K562 (cell line): ENCODE measurements around the gene SMC3. TPM values are rescaled to one million over a fixed set of nuclear protein-coding genes. Genes with fewer than 3 reads are reported as not detected.
A peak's percentile ranks its signal among the peaks of the same experiment; 100 is the strongest.

ENCODE experiments used
- ATAC-seq: fragments of 200-7000 bp; cut with Tn5 transposase; 3 replicates; pipeline ENCODE4 v1.9.1; 2020; ENCODE audit warnings: moderate library complexity
- BruUV-seq: library from RNA; stranded (reverse); fragments of 400-500 nt; replicated peaks from 2 replicates; lab custom pipeline; 2021; lab: Mats Ljungman, UMichigan
- CTCF ChIA-PET: fragments of 300-600 bp; formaldehyde crosslinking; extraction: SDS; loops from one replicate; lab custom pipeline; 2021; ENCODE audit warnings: low intra/inter-chr PET ratio; lab: Yijun Ruan, JAX
- POLR2A ChIA-PET: fragments of 300-600, 350-650 bp; sonication (Branson Sonifier 250); formaldehyde crosslinking; extraction: SDS; loops from one replicate; lab custom pipeline; 2021; ENCODE audit warnings: antibody characterized with exemption, inconsistent platforms; lab: Yijun Ruan, JAX
- DNase-seq, 4 experiments: peaks; one replicate each; pipeline versions ENCODE4 v3.0.0 to v3.0.0-alpha.2; 2011 to 2018; ENCODE audit warnings: low spot score in 3 of 4, mixed read lengths in 3 of 4; ENCODE audit errors: extremely low read depth in 1 of 4
- FAIRE-seq: peaks from 2 replicates; lab custom pipeline; 2011; peaks lifted over from hg19 to GRCh38; lab: Jason Lieb, UNC
- H2AFZ ChIP-seq: 2 replicates; pipeline ENCODE4 v1.6.0; 2011; ENCODE audit warnings: low read depth, low read length, control low read depth, inconsistent platforms
- H3K27ac ChIP-seq: fragments of 200-600 bp; 3 replicates; pipeline ENCODE4 v1.8.0; 2011; ENCODE audit warnings: low read depth, mild to moderate bottlenecking, control low read depth, inconsistent platforms, low read length, moderate library complexity, mixed read lengths; ENCODE audit errors: extremely low read depth
- H3K27me3 ChIP-seq, 2 experiments: fragments of 300-600 bp in 1 of 2; 2 replicates in 1 of 2; 3 replicates in 1 of 2; pipeline versions ENCODE4 v1.6.0 to v1.8.0; 2011; ENCODE audit warnings: inconsistent platforms in 2 of 2, low read length in 2 of 2, mild to moderate bottlenecking in 1 of 2, mixed read lengths in 1 of 2, moderate library complexity in 1 of 2; ENCODE audit not compliant: control insufficient read depth in 2 of 2, insufficient read depth in 2 of 2
- H3K36me3 ChIP-seq: fragments of 300-600 bp; 3 replicates; pipeline ENCODE4 v1.8.0; 2011; ENCODE audit warnings: mild to moderate bottlenecking, low read length, inconsistent platforms; ENCODE audit not compliant: control insufficient read depth, insufficient read depth
- H3K4me1 ChIP-seq, 2 experiments: fragments of 200-600 bp in 1 of 2; replicated peaks in 1 of 2; 2 replicates in 1 of 2; 3 replicates in 1 of 2; pipeline versions ENCODE4 v1.5.1 to v1.8.0; 2011; ENCODE audit warnings: inconsistent platforms in 2 of 2, low read length in 2 of 2, mild to moderate bottlenecking in 1 of 2, mixed read lengths in 1 of 2, moderate library complexity in 1 of 2; ENCODE audit not compliant: control insufficient read depth in 2 of 2, insufficient read depth in 2 of 2
- H3K4me2 ChIP-seq: 2 replicates; pipeline ENCODE4 v1.6.1; 2011; ENCODE audit warnings: low read length, control low read depth, inconsistent platforms, mixed read lengths; ENCODE audit not compliant: insufficient read depth
- H3K4me3 ChIP-seq: fragments of 200-600 bp; sonication (generic), shearing (Covaris generic); 2 replicates; pipeline ENCODE4 v1.5.1; 2016; ENCODE audit warnings: control low read depth, inconsistent platforms
- H3K79me2 ChIP-seq: fragments of 200-600 bp; 3 replicates; pipeline ENCODE4 v1.8.0; 2011; ENCODE audit warnings: low read length, inconsistent platforms; ENCODE audit not compliant: control insufficient read depth, insufficient read depth
- H3K9ac ChIP-seq, 2 experiments: 2 replicates each; pipeline versions ENCODE4 v1.6.0 to v1.6.1; 2011; ENCODE audit warnings: low read depth in 2 of 2, low read length in 2 of 2, control low read depth in 1 of 2, inconsistent platforms in 1 of 2, mild to moderate bottlenecking in 1 of 2, mixed read lengths in 1 of 2; ENCODE audit not compliant: insufficient read depth in 1 of 2
- H3K9me1 ChIP-seq: one replicate; pipeline ENCODE4 v1.6.0; 2011; ENCODE audit warnings: inconsistent platforms, mild to moderate bottlenecking, low read length, moderate library complexity; ENCODE audit not compliant: control insufficient read depth, insufficient read depth
- H3K9me3 ChIP-seq: replicated peaks from 2 replicates; pipeline ENCODE4 v1.5.1; 2011; ENCODE audit warnings: low read depth, low read length, inconsistent platforms; ENCODE audit not compliant: control insufficient read depth, insufficient read depth
- H4K20me1 ChIP-seq: replicated peaks from 2 replicates; pipeline ENCODE4 v1.6.1; 2011; ENCODE audit warnings: low read length, inconsistent platforms, mixed read lengths; ENCODE audit not compliant: control insufficient read depth, insufficient read depth
- FOXA3 ChIP-seq, 2 experiments: fragments of 450-650 bp in 1 of 2; sonication (generic) in 1 of 2; formaldehyde crosslinking; IDR thresholded peaks in 1 of 2; conservative IDR thresholded peaks in 1 of 2; 2 replicates each; pipeline versions ENCODE4 v1.4.0 to v1.8.0; 2020 to 2022; ENCODE audit warnings: mild to moderate bottlenecking in 2 of 2, missing genetic modification reagents in 1 of 2
- PHF8 ChIP-seq: fragments of 200-600 bp; sonication (generic); IDR thresholded peaks from 2 replicates; pipeline ENCODE4 v1.6.1; 2012; ENCODE audit warnings: mixed run types, mild to moderate bottlenecking, inconsistent platforms, low read length, moderate library complexity, borderline replicate concordance
- POLR2AphosphoS5 ChIP-seq: IDR thresholded peaks from 2 replicates; pipeline ENCODE4 v1.6.1; 2011; ENCODE audit warnings: mild to moderate bottlenecking, low read depth, low read length, moderate library complexity; ENCODE audit not compliant: control insufficient read depth, insufficient read depth
- POLR2G ChIP-seq: fragments of 200-400 bp; formaldehyde crosslinking; IDR thresholded peaks from 2 replicates; pipeline ENCODE4 v1.6.1; 2017; ENCODE audit warnings: low read depth, mild to moderate bottlenecking, antibody characterized with exemption, low read length, moderate library complexity
- SNAPC5 ChIP-seq: fragments of 250-450 bp; sonication (Bioruptor Pico); IDR thresholded peaks from 2 replicates; pipeline ENCODE4 v1.8.0; 2021; ENCODE audit warnings: moderate library complexity, mild to moderate bottlenecking, inconsistent platforms
- SUPT5H ChIP-seq: fragments of 450-650 bp; IDR thresholded peaks from 2 replicates; pipeline ENCODE4 v1.6.1; 2016
- TFE3 ChIP-seq: fragments of 450-650 bp; formaldehyde crosslinking; IDR thresholded peaks from 2 replicates; pipeline ENCODE4 v1.4.0; 2020; ENCODE audit warnings: mild to moderate bottlenecking, mixed read lengths
- ZNF518B ChIP-seq: fragments of 250-450 bp; sonication (Bioruptor Pico); IDR thresholded peaks from 2 replicates; pipeline ENCODE4 v1.5.0; 2021; ENCODE audit warnings: mild to moderate bottlenecking, moderate library complexity
- WGBS: fragments of 100-300 bp; shearing (Covaris generic); methylation state at CpG from one replicate; pipeline ENCODE4 v1.1.6; 2016; ENCODE audit warnings: low coverage, mixed read lengths; ENCODE audit not compliant: insufficient coverage; ENCODE audit errors: missing lambda C conversion rate; 5-methylcytosine and 5-hydroxymethylcytosine counted together
- in situ Hi-C: fragments of 300-500 bp; cut with MboI; formaldehyde crosslinking; loops from 4 replicates; pipeline ENCODE4 v1.15.0; 2018; ENCODE audit warnings: inconsistent platforms, mixed read lengths
- intact Hi-C: fragments of 100-400 bp; cut with micrococcal nuclease; formaldehyde crosslinking; loops from 2 replicates; pipeline ENCODE4 v1.14.2; 2022
- polyA plus RNA-seq, 8 experiments: library from polyadenylated mRNA; depleted of rRNA in 4 of 8; stranded (reverse) in 5 of 8; unstranded in 3 of 8; fragments of >200 nt; fragmentation: Nextera tagmentation in 2 of 8; fragmentation: Illumina TruSeq in 1 of 8; extraction: Ambion mirVana in 2 of 8; extraction: Trizol in 1 of 8; gene quantifications; 2 replicates each; pipeline versions ENCODE4 v1.2.1 to v1.2.3, GENCODE V29; 2011 to 2014; ENCODE audit warnings: inconsistent platforms in 1 of 8, missing spikeins in 1 of 8
- total RNA-seq, 7 experiments: library from RNA; depleted of rRNA in 6 of 7; stranded (reverse); fragments of >200 nt in 6 of 7; fragmentation: Illumina TruSeq in 2 of 7; extraction: Trizol in 2 of 7; gene quantifications; 2 replicates each; pipeline versions ENCODE4 v1.2.1 to v1.2.3, GENCODE V29; 2011 to 2021; ENCODE audit warnings: low replicate concordance in 1 of 7
- TF ChIP-seq, protein P1 (sequence below): sonication (generic); formaldehyde crosslinking; IDR thresholded peaks from 2 replicates; pipeline ENCODE4 v1.8.0; 2023; ENCODE audit warnings: mild to moderate bottlenecking, missing genetic modification reagents

SMC3 gene
- total and polyA plus RNA-seq, 9 of the 15 experiments (the other 6 are each of a cell fraction or from before 2014, with no cell fraction given) = 21.3 to 62.6 (median 39.3) TPM

DNA sequence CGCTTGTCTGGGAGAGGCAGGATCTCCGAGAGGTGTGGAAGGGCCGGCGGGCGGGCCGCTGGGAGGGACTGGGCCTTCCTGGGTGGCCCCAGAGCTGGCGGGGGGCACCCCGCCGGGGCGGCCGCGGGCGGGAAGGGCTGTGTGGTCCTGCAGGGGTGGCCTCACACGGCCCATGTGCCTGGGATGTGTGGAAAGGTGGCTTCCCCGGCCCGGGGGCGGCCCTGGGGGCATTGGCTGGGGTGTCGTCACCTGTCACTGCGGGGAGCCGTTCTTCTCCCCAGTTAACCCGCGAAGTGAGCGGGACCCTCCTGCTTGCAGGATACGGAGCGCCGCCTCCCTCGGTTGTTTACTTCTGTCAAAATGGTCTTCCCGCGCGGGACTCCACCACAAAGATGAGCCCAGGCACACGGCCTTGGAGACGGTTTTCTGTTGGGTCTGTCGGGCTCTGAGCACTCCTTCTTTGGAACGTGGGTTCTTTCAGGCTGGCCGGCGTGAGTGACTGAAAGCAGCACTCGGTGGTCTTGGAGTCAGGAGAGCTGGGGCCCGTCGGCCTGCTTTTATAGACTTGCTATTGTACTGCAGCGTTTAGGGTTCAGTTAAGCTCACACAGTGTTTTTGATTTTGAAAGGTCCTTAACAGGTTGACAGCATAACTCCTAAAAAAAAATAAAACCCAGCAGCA, 700 bp downstream of the SMC3 start:
- Histone ChIP-seq H3K79me2 (peaks cover 59% of the 10 kb centered on the region), H3K27ac (peak overlapping the region; percentile 95), H4K20me1 (peaks cover 6% of the 10 kb centered on the region; the same call in 1 of the 2 replicates), H3K4me3 (peak overlapping the region; percentile 92), H3K27me3 (no peaks in the 10 kb centered on the region), H3K9me3 (no peaks in the 10 kb centered on the region), H3K4me1 (peaks cover 8 to 14% of the 10 kb centered on the region in 2 experiments; a peak in 4 of 5 replicates), H3K9me1 (no peaks in the 10 kb centered on the region), H2AFZ (peak overlapping the region; percentile 99), H3K9ac (peak overlapping the region; percentile 90 to 98), H3K4me2 (peak overlapping the region; percentile 85), H3K36me3 (peaks cover 28% of the 10 kb centered on the region)
- in situ Hi-C loops = no loop called here
- POLR2A ChIA-PET = no interaction called here
- intact Hi-C loops = no loop called here
- BruUV-seq = no TSS peak
- DNase-seq = peak in 3 of 4 experiments; percentile 22 to 67 (median 58)
- ATAC-seq = peak; percentile 67
- no peak for FAIRE-seq
- under 1% methylated on average over 24 of the region's 40 CpGs for WGBS
- CTCF ChIA-PET = no interaction called here
- 0 out of 4 replicates have a peak, but pooled peaks of 1 of the 2 experiments have one; percentile 25 for TF ChIP-seq FOXA3 (CRISPR knock-in tag; conservative IDR thresholded peaks at IDR 0.05 in 1 of 2, IDR thresholded peaks at IDR 0.05 in 1 of 2)
- TF ChIP-seq SUPT5H = no peak
- TF ChIP-seq ZNF518B (CRISPR knock-in tag) = no peak
- TF ChIP-seq PHF8 = peak; percentile 2; the same call in 1 of the 2 replicates
- no peak for TF ChIP-seq SNAPC5 (CRISPR knock-in tag)
- peak; percentile 70 for TF ChIP-seq POLR2G
- TF ChIP-seq, protein P1, sequence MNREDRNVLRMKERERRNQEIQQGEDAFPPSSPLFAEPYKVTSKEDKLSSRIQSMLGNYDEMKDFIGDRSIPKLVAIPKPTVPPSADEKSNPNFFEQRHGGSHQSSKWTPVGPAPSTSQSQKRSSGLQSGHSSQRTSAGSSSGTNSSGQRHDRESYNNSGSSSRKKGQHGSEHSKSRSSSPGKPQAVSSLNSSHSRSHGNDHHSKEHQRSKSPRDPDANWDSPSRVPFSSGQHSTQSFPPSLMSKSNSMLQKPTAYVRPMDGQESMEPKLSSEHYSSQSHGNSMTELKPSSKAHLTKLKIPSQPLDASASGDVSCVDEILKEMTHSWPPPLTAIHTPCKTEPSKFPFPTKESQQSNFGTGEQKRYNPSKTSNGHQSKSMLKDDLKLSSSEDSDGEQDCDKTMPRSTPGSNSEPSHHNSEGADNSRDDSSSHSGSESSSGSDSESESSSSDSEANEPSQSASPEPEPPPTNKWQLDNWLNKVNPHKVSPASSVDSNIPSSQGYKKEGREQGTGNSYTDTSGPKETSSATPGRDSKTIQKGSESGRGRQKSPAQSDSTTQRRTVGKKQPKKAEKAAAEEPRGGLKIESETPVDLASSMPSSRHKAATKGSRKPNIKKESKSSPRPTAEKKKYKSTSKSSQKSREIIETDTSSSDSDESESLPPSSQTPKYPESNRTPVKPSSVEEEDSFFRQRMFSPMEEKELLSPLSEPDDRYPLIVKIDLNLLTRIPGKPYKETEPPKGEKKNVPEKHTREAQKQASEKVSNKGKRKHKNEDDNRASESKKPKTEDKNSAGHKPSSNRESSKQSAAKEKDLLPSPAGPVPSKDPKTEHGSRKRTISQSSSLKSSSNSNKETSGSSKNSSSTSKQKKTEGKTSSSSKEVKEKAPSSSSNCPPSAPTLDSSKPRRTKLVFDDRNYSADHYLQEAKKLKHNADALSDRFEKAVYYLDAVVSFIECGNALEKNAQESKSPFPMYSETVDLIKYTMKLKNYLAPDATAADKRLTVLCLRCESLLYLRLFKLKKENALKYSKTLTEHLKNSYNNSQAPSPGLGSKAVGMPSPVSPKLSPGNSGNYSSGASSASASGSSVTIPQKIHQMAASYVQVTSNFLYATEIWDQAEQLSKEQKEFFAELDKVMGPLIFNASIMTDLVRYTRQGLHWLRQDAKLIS (CRISPR knock-in tag) = 0 out of 2 replicates have a peak, but pooled peaks have one; percentile 17
- no peak for TF ChIP-seq POLR2AphosphoS5
- no peak for TF ChIP-seq TFE3 (CRISPR knock-in tag)
